Activated naive CD4-positive, alpha-beta T cell treated with anti-CD3 and anti-CD28 coated beads, Interleukin-2, amount 10 ng/mL, durations not matched to agents 7 days and 5 days (primary cell): ENCODE results near the gene SCGB1D2.
"Not testable (repeated sequence)": the region's sequence is repeated elsewhere in the genome, so short reads cannot be mapped to it uniquely, and the experiment has no call there.

ENCODE experiments used
- CTCF ChIA-PET: fragments of 350-600 bp; sonication (Branson Sonifier 250); formaldehyde crosslinking; loops from one replicate; lab custom pipeline; 2021; ENCODE audit warnings: antibody characterized with exemption; lab: Charles Lee
- DNase-seq: peaks from one replicate; pipeline ENCODE4 v3.0.0-alpha.2; 2020
- H3K27ac Mint-ChIP-seq: one replicate; pipeline ENCODE4 v1.8.0; 2021; ENCODE audit warnings: mild to moderate bottlenecking, moderate library complexity, mixed read lengths
- H3K27me3 Mint-ChIP-seq: one replicate; pipeline ENCODE4 v1.8.0; 2021; ENCODE audit warnings: mild to moderate bottlenecking, mixed read lengths
- H3K36me3 Mint-ChIP-seq: one replicate; pipeline ENCODE4 v1.8.0; 2021; ENCODE audit warnings: mixed read lengths
- H3K4me1 Mint-ChIP-seq: one replicate; pipeline ENCODE4 v1.8.0; 2021; ENCODE audit warnings: mixed read lengths
- H3K4me3 Mint-ChIP-seq: one replicate; pipeline ENCODE4 v1.8.0; 2021; ENCODE audit warnings: mild to moderate bottlenecking, moderate library complexity, mixed read lengths
- H3K9me3 Mint-ChIP-seq: one replicate; pipeline ENCODE4 v1.8.0; 2021; ENCODE audit warnings: mixed read lengths

Gene SCGB1D2, protein sequence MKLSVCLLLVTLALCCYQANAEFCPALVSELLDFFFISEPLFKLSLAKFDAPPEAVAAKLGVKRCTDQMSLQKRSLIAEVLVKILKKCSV

DNA sequence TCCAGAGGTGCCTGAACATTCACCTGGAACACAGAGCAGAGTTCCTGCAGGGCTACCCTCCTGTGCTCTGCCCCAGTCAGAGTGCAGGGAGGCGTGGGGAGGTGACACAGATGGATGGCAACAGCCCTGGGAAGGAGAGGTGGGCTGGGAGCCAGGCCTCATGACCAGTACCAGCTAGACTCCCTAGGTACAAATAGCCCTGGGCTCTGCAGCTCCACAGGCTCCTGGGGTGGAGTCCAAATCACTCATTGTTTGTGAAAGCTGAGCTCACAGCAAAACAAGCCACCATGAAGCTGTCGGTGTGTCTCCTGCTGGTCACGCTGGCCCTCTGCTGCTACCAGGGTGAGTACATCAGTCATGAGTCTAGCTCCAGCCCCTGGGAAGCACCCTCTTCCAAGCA lies at the start of gene SCGB1D2:
Gene SCGB1D2 (plus strand): TSS at position 219 of the 400 bp plus-strand sequence. CDS start 69 bp downstream, at position 288.
- CTCF ChIA-PET: interaction anchor here (1.1 kb wide), 1 partner anchor 18 kb away, joined by 3 read pairs; no protein-coding TSS in a partner anchor
- H3K27ac Mint-ChIP-seq: no peak within 1 kb of the TSS
- H3K4me1 Mint-ChIP-seq: no peaks in the 10 kb centered on the region
- no peak for DNase-seq
- H3K36me3 Mint-ChIP-seq: no peaks in the 10 kb centered on the region
- H3K4me3 Mint-ChIP-seq: no peak within 1 kb of the TSS
- H3K27me3 Mint-ChIP-seq: peaks cover 26% of the 10 kb centered on the region
- no peaks in the 10 kb centered on the region for H3K9me3 Mint-ChIP-seq

DNA sequence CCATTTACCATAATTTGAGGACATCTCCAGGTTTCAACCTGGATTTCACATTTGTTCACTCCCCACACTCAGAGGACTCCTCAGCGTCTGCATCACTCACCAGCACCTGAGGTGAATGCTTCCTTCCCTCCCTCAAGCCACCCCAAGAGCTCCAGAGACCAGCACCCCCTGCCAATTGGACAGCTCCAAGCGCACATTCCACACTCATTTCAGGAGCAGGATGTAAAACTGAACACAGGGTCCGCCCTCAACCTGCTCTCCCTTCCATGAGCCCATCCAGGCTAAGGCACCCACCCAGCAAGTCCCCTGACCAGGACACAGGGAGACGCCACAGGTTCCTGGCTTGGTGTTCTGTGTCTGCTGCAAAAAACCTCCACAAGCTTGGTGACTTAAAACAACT lies 48.1 kb upstream of the SCGB1D2 start:
- no peaks in the 10 kb centered on the region for H3K36me3 Mint-ChIP-seq
- peaks cover 59% of the 10 kb centered on the region for H3K27me3 Mint-ChIP-seq
- H3K9me3 Mint-ChIP-seq: no peaks in the 10 kb centered on the region
- CTCF ChIA-PET: no interaction called here
- DNase-seq: no peak
- H3K4me1 Mint-ChIP-seq: no peaks in the 10 kb centered on the region
- H3K4me3 Mint-ChIP-seq: no peak overlapping the region
- H3K27ac Mint-ChIP-seq: no peak overlapping the region

DNA sequence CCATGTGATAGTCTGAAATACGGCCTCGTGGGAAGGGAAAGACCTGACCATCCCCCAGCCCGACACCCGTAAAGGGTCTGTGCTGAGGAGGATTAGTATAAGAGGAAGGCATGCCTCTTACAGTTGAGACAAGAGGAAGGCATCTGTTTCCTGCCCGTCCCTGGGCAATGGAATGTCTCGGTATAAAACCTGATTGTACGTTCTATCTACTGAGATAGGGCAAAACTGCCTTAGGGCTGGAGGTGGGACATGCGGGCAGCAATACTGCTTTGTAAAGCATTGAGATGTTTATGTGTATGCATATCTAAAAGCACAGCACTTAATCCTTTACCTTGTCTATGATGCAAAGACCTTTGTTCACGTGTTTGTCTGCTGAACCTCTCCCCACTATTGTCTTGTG lies 47.0 kb upstream of the SCGB1D2 start:
- H3K4me3 Mint-ChIP-seq, H3K4me1 Mint-ChIP-seq, H3K27ac Mint-ChIP-seq, H3K36me3 Mint-ChIP-seq, DNase-seq, CTCF ChIA-PET, H3K9me3 Mint-ChIP-seq: not testable (repeated sequence)
- H3K27me3 Mint-ChIP-seq: peaks cover 49% of the 10 kb centered on the region

DNA sequence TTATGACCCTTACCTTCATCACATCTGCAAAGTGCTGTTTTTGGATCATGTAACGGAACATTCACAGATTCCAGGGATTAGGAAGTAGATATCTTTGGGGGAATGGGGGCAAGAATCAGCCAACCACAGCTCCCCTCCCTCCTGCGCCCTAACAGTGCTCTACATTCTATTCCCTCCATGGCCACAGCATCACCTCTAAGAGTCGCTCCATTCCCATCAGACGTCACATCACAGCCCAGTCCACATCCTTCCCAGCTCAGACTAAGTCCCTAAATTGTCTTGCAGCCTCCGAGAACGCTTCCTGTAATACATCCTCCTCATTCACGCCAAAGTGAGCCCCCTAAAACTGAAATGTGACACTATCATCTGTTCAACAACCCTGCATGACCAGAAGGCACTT lies 46.1 kb upstream of the SCGB1D2 start:
- Mint-ChIP-seq H3K27me3 (peaks cover 47% of the 10 kb centered on the region), H3K36me3 (no peaks in the 10 kb centered on the region), H3K27ac (no peak overlapping the region), H3K4me1 (no peaks in the 10 kb centered on the region), H3K9me3 (no peaks in the 10 kb centered on the region), H3K4me3 (no peak overlapping the region)
- CTCF ChIA-PET: no interaction called here
- no peak for DNase-seq

DNA sequence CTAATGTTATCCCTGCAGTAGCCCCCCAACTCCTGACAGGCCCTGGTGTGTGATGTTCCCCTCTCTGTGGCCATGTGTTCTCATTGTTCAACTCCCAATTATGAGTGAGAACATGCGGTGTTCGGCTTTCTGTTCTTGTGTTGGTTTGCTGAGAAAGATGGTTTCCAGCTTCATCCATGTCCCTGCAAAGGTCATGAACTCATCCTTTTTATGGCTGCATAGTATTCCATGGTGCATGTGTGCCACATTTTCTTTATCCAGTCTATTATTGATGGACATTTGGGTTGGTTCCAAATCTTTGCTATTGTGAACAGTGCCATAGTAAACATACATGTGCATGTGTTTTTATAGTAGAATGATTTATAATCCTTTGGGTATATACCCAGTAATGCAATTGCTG lies 44.6 kb upstream of the SCGB1D2 start:
- H3K4me1 Mint-ChIP-seq, DNase-seq, H3K36me3 Mint-ChIP-seq, CTCF ChIA-PET, H3K9me3 Mint-ChIP-seq, H3K27ac Mint-ChIP-seq, H3K4me3 Mint-ChIP-seq: not testable (repeated sequence)
- peaks cover 41% of the 10 kb centered on the region for H3K27me3 Mint-ChIP-seq

DNA sequence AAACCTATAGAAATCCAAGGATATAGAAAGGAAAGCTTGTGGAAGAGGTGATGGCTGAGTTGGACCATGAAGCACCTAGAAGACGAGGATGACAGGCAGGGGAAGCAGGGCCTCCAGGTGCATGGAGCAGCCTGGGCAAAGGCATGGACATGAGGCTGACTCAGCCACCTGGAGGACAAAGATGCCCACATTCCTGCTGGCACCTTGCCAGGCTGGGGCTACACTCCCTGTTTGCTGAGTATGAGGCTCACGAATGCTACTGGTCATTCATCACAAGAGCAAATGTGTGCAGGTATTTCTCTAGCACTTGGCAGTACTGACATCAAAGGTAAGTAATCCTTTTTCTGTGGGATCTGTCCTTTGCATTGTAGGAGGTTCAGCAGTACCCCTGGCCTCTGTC lies 40.7 kb upstream of the SCGB1D2 start:
- H3K4me3 Mint-ChIP-seq: no peak overlapping the region
- CTCF ChIA-PET: no interaction called here
- H3K9me3 Mint-ChIP-seq: no peaks in the 10 kb centered on the region
- no peak for DNase-seq
- peaks cover 22% of the 10 kb centered on the region for H3K27me3 Mint-ChIP-seq
- no peak overlapping the region for H3K27ac Mint-ChIP-seq
- H3K4me1 Mint-ChIP-seq: no peaks in the 10 kb centered on the region
- no peaks in the 10 kb centered on the region for H3K36me3 Mint-ChIP-seq

DNA sequence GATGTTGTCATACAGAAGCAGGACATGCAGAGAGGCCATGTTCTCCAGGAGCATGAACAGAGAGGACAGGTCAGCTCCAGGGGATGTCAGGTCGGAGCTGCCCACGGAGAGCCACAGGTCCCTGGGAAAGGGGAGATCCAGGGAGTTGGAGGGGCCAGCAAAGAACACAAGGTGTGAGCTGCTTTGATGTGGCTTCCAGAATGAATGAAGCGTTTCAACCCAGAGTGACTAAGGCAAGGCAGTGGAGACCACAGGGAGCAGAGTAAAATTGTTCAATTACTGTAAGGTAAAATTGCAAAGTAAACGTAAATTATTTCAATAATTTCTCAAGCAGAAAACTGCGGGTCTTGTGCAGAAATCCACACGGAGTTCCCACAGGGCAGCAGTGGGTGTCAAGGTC lies 39.1 kb upstream of the SCGB1D2 start:
- Mint-ChIP-seq H3K4me1 (no peaks in the 10 kb centered on the region), H3K27me3 (peaks cover 25% of the 10 kb centered on the region), H3K36me3 (no peaks in the 10 kb centered on the region), H3K4me3 (no peak overlapping the region), H3K27ac (no peak overlapping the region), H3K9me3 (no peaks in the 10 kb centered on the region)
- DNase-seq: no peak
- CTCF ChIA-PET: interaction anchor here (1.1 to 1.5 kb wide), 2 partner anchors 31 to 64 kb away, joined by 3 read pairs; no protein-coding TSS in a partner anchor

DNA sequence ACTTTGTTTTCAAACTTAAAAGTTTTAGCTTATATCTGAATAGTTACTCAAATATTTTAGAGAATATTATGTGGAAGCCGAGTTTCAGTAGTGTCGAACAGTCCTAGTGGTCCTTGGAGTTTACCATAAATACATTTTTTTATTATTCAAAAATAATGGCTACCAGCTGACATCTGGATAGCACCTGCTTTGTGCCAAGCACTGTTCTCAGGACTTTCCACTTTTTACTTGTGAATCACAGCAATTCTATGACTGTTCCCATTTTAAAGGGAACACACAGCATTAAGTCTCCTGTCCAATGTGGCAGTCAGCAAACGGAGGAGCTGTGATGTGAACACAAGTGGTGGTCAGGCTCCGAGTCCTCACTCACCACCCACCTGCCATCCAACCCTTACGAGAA lies 37.6 kb upstream of the SCGB1D2 start:
- Mint-ChIP-seq H3K27me3 (peaks cover 25% of the 10 kb centered on the region), H3K27ac (no peak overlapping the region), H3K36me3 (no peaks in the 10 kb centered on the region), H3K9me3 (no peaks in the 10 kb centered on the region), H3K4me1 (no peaks in the 10 kb centered on the region), H3K4me3 (no peak overlapping the region)
- CTCF ChIA-PET: no interaction called here
- no peak for DNase-seq

DNA sequence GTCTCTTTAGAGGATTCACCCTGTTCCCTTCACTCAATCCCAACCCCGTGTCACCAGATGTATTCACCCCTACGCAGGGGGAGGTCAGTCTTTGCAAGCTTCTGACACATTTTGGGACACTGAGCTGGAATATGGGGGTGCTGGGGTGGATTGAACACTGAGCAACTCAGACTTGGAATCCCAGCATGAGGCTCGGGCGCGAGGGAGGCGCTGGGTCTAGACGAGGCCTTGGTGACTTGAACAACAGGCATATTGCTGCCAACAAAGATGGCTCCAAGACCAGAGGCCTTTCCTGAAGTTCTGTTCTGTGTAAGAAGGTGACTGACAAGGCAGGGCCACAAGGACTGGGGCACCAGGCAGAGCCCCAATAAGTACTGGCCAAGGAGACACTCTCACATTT lies 36.6 kb upstream of the SCGB1D2 start:
- no peak overlapping the region for H3K4me3 Mint-ChIP-seq
- H3K27ac Mint-ChIP-seq: no peak overlapping the region
- H3K4me1 Mint-ChIP-seq: no peaks in the 10 kb centered on the region
- H3K9me3 Mint-ChIP-seq: no peaks in the 10 kb centered on the region
- H3K27me3 Mint-ChIP-seq: peaks cover 26% of the 10 kb centered on the region
- CTCF ChIA-PET: interaction anchor here (1.2 kb wide), 1 partner anchor 308 kb away, joined by 3 read pairs; no protein-coding TSS in a partner anchor
- no peak for DNase-seq
- no peaks in the 10 kb centered on the region for H3K36me3 Mint-ChIP-seq

DNA sequence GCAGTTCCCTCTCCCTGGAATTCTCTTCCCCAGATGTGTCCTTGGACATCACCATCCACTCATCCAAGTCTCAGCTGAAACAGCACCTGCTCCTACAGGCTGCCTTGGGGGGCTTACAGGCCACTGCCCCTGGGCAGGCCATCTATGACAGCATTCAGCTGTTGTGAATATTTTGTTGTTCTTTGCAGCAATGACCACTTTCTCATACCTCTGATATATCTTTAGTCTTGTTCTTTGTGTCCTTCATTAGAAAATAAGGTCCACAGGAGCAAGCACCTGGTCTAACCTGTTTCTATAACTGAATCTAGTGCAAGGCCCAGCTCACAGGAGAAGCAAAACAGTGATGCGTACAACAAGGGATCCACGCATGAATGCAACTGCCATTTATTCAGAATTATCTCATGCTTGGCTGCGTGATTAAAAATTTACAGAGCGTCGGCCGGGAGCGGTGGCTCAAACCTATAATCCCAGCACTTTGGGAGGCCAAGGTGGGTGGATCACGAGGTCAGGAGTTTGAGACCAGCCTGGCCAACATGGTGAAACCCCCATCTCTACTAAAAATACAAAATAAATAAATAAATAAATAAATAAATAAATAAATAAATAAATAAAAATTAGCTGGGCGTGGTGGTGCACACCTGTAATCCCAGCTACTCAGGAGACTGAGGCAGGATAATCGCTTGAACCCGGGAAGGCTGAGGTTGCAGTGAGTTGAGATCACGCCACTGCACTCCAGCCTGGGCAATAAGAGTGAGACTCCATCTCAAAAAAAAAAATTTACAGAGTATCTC lies 35.6 kb upstream of the SCGB1D2 start:
- not testable (repeated sequence) for H3K36me3 Mint-ChIP-seq, H3K9me3 Mint-ChIP-seq, H3K27ac Mint-ChIP-seq, DNase-seq, H3K4me1 Mint-ChIP-seq, H3K4me3 Mint-ChIP-seq
- H3K27me3 Mint-ChIP-seq: peaks cover 28% of the 10 kb centered on the region
- CTCF ChIA-PET: interaction anchor here (1.2 kb wide), 2 partner anchors 55 to 309 kb away, joined by 3 to 4 read pairs; no protein-coding TSS in a partner anchor

DNA sequence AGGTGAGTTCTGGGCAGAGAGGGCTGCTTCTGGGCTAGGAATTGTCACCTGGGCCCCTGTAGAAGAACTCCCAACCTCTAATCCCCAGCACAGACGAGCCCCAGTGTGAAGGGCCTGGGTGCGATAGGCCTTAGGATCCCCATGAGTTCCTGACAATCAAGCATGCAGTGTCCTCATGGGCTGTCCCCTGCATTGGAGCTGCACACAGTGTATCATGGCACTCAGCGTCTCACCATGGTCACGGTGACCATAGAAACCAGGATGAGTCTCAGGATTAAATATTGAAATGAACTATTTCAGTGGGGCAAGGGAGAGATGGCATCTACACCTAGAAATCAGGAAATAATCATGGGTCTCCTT lies 33.3 kb upstream of the SCGB1D2 start:
- CTCF ChIA-PET: interaction anchor here (1.0 to 1.2 kb wide), 2 partner anchors 37 to 103 kb away, joined by 3 to 4 read pairs; no protein-coding TSS in a partner anchor
- no peak overlapping the region for H3K27ac Mint-ChIP-seq
- no peak for DNase-seq
- H3K4me1 Mint-ChIP-seq: no peaks in the 10 kb centered on the region
- H3K36me3 Mint-ChIP-seq: no peaks in the 10 kb centered on the region
- no peaks in the 10 kb centered on the region for H3K9me3 Mint-ChIP-seq
- H3K4me3 Mint-ChIP-seq: no peak overlapping the region
- H3K27me3 Mint-ChIP-seq: peaks cover 25% of the 10 kb centered on the region

DNA sequence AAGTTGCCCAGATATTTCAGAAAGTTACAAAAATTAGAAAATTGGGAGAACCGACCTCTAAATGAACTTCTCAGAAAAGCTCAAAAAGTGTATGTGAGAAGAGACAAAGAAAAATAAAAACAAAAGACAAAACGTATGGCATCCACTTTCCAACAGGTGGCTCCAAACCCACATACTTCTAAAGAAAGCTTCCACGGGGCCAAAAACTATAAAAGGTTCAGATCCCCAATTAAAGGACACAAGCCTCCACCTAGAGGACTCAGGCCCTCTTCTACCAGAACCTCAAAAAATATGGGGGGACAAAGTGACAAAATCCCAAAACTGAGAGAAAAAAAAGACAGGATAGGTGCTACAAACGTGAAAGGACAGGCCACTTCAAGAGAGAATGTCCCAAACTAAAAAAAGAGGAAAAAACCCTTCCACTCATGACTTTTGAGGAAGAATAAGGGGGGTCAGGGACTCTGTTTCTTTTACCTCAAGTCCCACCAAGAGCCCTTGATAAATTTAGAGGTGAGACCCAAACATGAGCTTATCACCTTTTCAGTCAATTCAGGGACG lies 24.8 kb upstream of the SCGB1D2 start:
- H3K36me3 Mint-ChIP-seq: peaks cover 3% of the 10 kb centered on the region
- H3K27ac Mint-ChIP-seq: no peak overlapping the region
- H3K4me3 Mint-ChIP-seq: no peak overlapping the region
- H3K4me1 Mint-ChIP-seq: no peaks in the 10 kb centered on the region
- DNase-seq: no peak
- CTCF ChIA-PET: interaction anchor here (0.6 to 1.8 kb wide), 3 partner anchors 71 to 105 kb away, joined by 3 to 10 read pairs (median 5); no protein-coding TSS in a partner anchor
- peaks cover 5% of the 10 kb centered on the region for H3K9me3 Mint-ChIP-seq
- peaks cover 29% of the 10 kb centered on the region for H3K27me3 Mint-ChIP-seq

DNA sequence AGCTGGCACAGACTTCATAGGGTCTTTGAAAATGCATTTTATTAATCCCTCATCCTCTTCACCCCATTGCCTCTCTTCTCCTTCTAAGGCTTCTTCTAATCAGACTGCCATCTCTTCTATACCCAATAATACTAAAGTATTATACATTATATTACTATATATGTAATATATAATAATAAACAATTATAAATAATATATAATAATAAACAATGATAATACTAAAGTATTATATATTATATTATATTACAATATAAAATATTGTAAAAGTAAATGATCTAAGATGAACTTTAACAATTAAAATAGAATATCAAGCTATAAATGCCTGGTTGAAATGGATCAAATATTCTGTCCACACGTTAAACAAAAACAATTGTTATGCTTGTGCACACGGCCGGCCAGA lies 20.5 kb upstream of the SCGB1D2 start:
- H3K9me3 Mint-ChIP-seq: peaks cover 26% of the 10 kb centered on the region
- no peak for DNase-seq
- no peaks in the 10 kb centered on the region for H3K4me1 Mint-ChIP-seq
- H3K27me3 Mint-ChIP-seq: peaks cover 20% of the 10 kb centered on the region
- H3K4me3 Mint-ChIP-seq: no peak overlapping the region
- H3K27ac Mint-ChIP-seq: no peak overlapping the region
- CTCF ChIA-PET: no interaction called here
- H3K36me3 Mint-ChIP-seq: peaks cover 12% of the 10 kb centered on the region

DNA sequence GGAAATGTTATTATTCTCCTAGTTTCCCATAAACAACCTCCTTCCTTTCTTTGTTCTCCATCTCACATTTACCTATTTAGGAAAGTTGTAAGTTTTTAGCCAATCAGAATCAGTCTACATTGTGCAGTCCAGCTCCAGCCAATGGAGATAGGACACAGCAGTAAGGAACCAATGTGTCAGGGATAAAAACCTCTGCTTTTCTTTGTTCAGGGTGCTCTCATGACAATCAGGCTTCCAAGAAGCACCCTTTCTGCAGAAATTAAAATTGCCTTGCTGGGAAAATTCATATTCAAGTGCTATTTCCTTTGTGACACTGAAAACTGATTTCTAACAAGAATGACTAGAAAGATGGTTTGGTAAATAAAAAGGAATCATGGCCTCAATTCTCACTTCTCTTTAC lies 18.9 kb upstream of the SCGB1D2 start:
- Mint-ChIP-seq H3K4me1 (no peaks in the 10 kb centered on the region), H3K27me3 (peaks cover 6% of the 10 kb centered on the region), H3K4me3 (no peak overlapping the region), H3K36me3 (peaks cover 12% of the 10 kb centered on the region), H3K27ac (no peak overlapping the region), H3K9me3 (peaks cover 26% of the 10 kb centered on the region)
- DNase-seq: no peak
- CTCF ChIA-PET: no interaction called here

DNA sequence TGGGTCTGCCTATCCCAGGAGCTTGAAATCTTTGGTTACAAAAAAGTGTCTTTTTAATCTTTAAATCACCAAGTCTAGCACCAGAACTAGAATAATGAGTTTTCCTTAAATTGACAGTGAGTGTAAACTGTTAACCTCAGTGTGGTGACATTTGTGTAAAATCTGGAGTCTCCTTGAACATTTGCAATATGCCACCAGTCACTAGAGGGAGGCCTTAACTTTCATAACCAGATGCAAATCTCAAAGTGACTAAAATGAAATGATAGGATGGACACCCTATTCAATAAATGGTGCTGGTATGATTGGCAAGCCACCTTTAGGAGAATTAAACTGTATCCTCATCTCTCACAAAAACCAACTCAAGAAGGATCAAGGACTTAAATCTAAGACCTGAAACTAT lies 8.3 kb upstream of the SCGB1D2 start:
- CTCF ChIA-PET: interaction anchor here (0.7 kb wide), 1 partner anchor 89 kb away, joined by 3 read pairs; no protein-coding TSS in a partner anchor
- no peak overlapping the region for H3K4me3 Mint-ChIP-seq
- no peak for DNase-seq
- H3K27me3 Mint-ChIP-seq: peaks cover 29% of the 10 kb centered on the region
- no peaks in the 10 kb centered on the region for H3K36me3 Mint-ChIP-seq
- H3K9me3 Mint-ChIP-seq: no peaks in the 10 kb centered on the region
- H3K27ac Mint-ChIP-seq: no peak overlapping the region
- no peaks in the 10 kb centered on the region for H3K4me1 Mint-ChIP-seq
